ENCODE results near the gene DSCAML1.

Gene DSCAML1

DNA sequence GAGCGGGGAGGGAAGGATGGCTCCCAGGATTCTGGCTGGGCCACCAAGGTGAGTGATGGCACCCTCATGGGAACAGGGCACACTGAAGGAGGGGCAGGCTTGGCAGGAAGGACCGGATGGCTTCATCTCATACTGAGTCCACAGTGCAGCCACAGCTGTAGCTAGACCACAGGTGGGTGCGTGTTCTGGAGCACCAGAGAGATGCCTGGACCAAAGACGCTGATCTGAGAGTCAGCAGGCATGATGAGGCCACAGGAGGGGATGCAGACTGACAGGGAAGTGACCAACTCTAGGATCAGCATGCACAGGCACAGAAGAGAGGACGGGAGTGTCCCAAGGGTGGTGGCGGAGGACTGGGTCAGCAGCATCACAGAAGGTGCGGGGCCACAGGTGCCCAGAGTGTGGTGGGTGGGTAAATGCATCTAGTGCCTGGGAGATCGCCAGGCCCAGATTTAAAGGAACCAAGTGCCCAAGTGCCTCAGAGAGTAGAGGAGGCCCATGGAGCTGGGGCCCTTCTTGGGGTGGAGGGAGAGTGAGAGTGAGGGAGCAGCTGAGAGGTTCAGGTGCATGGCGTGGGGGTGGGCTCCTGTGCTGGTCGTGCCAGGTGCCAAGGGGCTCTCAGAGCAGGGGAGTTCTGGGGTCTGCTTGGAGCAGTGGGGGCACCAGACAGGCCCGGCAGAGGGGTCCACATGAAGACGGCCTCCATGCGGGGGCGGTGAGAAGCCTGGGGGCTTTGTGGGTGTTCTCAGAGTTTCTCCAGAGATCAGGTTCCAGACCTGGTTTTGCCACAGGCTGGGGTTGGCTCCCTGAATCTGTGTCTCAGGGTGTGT, 355.7 kb downstream of the DSCAML1 start:
- no peak for DNase-seq (ENCODE audit: low read depth)

DNA sequence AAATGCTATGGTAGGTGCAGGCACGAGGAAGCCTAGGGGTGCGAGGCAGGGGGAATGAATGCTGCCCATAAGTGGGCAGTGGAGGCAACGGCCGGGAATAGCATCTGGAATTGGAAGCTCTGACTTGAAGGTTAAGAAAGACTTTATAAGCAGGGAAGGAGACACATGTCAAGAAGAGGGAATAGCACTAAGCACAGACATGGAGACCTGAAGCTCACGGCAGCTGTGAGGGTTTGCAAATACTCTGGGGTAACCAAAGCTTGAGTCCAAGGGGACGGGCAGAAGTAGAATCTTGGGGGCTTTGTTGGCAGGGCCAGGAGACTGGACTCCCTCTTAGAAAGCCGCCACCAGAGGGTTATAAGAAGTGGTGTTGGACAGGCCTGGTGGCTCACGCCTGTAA, 356.8 kb downstream of the DSCAML1 start:
- DNase-seq (ENCODE audit: low read depth): no peak

DNA sequence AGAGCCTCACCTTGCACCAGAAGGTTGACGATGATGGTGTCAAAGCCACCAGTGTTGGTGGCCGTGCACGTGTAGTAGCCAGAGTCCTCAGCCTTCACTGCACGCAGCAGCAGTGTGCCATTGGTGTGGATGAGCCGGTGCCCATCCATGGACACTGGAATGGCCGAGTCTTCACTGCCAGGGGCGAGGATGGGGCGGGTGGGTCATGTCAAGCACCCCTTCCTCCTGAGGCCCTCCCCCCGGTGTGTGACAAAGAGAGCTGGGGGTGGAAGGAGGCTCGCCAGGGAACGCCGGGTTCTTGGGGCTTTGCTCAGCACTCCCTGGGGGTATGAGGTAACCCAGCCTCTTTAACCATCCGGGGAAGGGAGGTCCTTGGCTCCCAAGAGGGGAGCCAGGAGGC, 357.8 kb downstream of the DSCAML1 start:
- no peak for DNase-seq (ENCODE audit: low read depth)

DNA sequence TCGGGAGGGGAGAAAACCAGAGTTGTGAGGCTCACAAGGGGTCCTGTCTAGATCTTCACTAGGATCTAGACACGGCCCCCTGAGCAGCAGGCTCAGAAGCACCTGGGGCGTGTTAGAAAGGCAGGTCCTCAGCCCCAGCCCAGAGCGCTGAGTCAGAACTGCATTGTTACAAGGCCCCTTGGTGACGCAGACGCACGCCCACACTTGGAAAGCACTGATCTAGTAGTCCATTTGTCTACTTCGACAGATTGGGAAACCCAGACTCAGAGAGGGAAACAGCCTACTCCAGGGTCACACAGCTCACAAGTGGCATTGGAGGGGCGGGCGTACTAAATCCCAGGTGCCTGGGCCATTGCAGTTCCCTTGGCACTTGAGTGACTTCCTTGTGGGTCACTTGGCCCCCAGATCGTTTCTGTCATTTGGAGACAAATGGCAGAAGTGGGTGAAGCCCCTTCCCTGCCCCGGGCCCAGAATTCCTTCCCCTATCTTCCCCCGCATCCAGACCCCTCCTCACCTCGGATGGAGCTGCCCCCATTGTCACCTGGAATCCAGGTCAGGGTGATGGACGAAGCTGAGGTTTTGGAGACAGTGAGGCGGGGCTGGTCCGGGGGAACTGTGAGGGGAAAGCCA, 358.5 kb downstream of the DSCAML1 start:
- peak; percentile 16 for DNase-seq (ENCODE audit: low read depth)

DNA sequence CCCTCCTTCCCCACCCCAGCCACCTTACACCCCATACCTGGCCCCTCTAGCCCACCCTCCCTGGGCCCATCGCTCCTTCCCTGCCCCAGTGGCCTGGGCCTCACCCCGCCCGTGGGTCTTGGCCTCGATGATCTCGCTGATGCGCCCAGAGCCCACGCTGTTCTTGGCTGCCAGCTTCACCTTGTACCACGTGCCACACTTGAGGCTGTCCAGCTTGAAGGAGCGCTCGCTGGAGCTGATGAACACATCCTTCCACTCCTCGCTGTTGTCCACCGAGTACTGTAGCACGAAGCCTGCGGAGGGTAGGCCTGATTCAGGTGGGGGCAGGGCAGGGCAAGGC, 359.3 kb downstream of the DSCAML1 start:
- DNase-seq (ENCODE audit: low read depth): no peak

DNA sequence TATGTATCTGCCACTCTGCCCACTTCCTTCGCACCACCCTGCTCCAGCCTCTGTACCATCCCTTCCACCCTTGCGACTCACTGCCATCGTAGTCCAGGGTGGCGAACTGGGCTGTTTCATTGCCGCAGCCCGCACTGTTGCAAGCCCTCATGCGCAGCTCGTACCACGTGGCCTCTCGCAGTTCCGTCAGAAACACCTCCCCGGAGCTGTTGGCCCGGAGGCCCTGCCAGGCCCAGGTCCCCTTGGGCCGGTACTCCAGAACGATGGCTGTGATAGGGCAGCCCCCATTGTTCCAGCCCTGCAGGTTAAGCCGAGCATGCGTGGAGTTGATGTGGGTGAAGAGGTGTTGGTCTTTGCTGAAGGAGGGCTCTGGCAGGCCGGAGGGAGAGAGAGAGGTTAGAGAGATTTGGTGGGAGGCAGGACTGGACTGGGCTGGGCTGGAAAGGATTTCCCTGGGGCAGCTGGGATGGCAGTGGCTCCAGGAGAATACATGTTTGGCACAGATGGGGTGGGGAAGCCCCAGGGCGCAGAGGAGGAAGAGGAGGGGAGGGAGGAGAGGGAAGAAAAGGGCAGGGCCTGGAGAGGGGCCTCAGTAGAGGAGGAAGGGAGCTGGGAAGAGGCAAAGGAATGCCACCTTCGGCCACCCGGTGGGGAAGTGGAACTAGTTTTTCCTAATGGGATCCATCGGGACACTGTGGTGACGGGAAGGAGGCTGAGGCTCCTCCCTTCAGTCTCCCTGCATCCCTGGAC, 359.8 kb downstream of the DSCAML1 start:
- DNase-seq (ENCODE audit: low read depth): no peak

DNA sequence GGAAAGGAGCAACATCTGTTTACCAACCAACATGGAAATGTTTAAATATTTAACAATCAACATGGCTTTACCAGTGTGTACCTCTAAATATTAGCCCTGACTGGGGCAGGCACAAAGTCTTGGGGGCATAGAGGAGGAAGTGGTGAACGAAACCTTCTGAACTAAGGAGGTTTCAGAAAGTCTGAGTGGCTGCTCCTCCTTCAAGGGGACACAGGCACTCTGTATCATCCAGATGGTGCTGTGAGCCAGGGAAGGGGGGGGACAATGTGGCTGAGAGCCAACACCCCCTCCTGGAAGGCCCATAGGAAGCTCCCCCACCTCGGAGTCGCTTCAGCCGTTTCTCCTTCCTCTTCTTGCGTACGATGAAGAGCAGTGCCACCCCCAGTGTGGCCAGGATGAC, 361.7 kb downstream of the DSCAML1 start:
- DNase-seq (ENCODE audit: low read depth): no peak

DNA sequence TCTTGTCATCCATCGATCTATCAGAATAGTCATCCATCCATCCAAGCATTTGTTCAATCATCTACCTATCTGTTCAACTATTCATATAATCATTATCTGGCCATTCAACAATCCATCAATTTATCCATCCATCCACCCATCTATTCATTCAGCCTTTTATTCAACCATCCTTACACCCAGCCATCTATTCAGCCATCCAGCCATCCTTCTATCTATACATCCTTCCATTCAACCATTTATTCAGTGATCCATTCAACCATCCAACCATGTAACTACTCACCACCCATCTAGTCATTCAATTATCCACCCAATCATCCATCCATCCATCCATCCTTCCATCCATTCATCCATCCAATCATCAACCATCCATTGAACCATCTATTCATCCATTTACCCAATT, 362.5 kb downstream of the DSCAML1 start:
- DNase-seq (ENCODE audit: low read depth): no peak

DNA sequence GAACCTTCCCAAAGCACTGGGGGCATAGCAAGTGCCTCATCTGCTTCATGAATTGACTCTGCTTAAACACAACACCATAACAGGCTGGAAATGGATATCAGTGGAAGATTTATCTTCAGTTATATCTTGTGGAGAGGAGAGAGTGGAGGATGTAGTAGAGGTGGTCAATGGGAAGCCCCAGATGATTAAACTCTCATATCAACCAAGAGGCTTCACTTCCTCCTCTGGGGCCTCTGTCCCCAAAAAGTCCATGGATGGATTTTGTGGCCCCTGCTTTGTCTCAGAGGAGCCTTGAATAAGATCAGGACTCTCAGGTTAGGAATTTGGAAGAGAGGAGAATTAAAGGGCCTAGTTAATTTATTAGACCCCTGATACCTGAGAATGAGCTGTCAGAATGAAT, 363.3 kb downstream of the DSCAML1 start:
- DNase-seq (ENCODE audit: low read depth): no peak

DNA sequence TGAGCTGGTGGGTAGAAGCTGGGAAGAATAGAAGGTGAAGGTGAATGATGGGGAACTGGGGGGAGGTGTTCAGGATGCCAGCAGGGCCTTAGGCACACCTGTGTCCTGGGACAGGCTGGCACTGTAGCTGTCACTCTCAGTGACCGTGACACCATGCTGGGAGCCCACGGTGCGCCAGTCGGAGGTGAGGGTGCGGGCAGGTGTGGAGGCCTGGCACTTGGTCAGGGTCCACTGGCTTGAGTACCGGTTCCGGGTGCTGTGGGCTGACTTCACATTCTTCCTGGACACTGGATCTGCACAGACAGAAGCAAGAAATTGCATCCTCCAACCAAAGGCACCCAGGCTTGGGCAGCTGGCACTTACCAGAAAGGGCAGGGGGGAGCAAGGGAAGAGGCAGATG, 365.6 kb downstream of the DSCAML1 start:
- no peak for DNase-seq (ENCODE audit: low read depth)

DNA sequence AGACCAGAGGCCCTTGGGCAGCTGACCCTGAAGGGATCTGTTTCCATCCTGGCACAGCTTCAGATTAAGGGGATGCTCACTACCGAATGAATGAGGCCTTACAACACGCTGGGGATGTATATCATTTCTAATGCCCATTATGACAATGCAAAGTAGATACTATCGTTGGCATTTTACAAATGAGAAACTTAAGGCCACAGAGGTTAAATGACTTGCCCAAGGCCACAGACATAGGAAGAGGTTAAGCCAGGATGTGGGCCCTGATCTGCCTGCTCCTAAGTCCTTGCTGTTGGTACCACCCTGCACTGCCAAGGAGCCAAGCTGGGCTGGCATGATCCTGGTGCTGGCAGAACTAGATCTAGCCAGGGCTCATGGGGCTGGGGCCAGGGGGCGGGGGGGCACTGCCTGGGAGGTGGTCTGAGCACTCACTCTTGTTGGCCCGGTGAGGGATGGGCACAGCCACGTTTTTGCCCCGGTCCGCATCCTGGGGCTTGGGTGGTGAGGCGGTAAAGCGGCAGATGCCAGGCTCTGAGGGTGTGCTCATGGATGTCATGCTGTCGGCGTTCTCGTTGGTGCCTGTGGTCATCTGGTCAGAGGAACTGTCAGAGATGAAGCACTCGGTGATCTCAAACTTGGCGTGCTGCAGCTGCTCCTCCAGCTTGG, 366.6 kb downstream of the DSCAML1 start:
- DNase-seq (ENCODE audit: low read depth): no peak

DNA sequence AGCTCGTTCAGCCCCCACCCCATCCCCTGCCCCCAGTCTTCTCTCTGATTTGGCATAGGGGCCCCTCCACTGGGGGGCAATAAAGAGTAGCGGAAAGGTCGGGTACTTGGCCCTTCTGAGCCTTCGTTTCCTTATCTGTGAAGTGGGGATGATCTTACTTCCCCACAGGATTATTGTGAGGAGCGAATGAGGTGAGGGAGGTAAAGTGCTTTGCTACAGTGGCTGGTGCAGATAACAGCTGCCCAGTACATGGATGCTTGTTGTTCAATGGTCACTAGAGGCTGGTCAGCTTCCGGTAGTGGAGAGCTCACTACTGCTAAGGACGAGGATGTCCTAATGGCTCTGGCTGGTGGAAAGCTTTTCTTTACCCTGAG, 368.2 kb downstream of the DSCAML1 start:
- DNase-seq (ENCODE audit: low read depth): no peak

DNA sequence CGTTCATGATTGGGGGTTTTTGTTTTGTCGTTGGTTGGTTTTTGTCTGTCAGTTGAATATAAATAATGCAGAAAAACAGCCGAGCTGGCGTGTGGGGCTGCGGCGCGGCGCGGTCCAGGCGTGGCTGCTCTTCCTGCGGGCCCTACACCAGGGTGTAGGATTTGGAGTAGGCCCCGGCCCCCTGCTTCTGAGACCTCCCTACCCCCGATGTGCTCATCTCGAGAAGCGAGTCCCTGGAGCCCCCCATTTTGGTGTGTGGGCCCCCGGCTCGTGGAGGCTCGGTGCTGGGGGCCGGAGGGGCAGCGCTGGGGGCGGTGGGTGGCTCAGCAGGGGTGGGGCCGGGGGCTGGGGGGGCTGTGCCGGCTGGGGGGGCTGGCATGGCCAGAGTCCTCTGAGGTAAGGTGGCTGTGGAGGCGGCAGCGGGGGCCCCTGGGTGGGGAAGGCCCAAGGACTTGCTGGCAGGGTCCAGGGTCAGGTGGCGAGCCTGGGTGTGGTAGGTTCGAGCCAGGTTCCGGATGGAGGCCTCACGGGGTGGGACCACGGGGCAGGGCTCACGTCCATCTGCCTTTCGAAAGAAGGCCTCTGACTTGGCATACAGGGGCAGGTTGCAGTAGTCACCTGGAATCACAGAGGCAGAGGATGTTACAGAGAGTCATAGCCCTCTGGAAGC, 368.7 kb downstream of the DSCAML1 start:
- no peak for DNase-seq (ENCODE audit: low read depth)

DNA sequence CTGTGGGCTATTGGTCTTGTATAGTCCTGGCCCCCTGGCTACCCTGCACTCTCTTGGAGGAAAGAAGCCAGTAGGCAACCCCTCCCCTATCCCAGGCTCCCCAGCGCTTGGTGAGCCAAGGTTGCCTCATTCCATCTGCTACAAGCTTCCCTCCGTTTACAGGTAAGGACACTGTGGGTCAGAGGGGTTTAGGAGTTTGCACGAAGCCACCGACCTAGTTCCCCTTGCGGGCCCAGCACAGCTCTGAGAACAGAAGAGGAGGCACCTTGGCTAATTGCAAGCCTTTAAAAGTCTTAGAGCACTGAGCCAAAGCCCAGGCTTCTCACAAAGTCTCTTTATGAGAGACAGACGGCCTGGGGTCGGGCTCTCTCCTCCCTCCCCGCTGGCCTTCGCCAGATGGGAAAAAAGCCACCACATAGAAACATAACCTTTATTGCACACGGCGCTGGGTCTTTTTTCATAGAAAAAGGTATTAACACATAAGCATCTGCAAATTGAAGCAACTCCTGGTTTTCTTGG, 369.6 kb downstream of the DSCAML1 start:
- DNase-seq (ENCODE audit: low read depth): no peak

DNA sequence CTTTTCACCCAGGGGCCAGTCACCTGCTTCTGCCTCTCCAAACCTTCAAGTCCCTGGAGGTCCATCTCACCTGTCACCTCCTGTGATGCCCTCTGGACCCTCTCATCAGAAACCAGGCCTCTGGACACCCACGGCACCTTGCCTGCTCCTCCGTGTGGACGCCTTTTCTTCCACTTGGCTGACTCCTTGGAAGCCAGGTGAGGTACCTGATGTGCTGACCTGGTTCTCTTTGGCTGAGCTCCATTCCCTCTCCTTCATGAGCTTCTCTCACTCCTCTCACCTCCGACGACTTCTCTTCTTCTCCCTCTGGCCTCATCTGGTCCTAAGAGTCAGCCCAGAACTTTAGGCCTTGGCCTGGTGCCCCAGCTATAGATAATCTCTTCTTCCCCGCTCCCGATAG, 370.1 kb downstream of the DSCAML1 start:
- no peak for DNase-seq (ENCODE audit: low read depth)

DNA sequence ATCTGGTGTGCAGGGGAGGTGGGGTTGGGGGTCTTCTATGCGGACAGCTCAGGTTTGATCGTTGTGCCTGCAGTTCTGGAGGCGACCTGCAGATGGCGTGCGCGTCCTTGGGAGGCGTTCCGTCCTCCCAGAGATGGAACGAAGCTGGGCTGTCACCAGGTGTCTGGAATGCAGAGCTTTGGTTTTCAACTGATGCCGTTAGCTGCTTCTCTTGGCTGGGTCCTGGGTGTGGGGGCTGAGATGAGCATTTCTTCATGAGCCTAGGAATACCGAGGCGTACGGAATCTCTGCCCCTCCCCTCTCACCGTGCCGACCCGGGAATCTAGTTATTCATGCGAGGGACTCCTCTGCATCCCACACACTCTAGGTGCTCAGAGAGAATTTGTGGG, 370.7 kb downstream of the DSCAML1 start:
- peak; percentile 61 for DNase-seq (ENCODE audit: low read depth)

DNA sequence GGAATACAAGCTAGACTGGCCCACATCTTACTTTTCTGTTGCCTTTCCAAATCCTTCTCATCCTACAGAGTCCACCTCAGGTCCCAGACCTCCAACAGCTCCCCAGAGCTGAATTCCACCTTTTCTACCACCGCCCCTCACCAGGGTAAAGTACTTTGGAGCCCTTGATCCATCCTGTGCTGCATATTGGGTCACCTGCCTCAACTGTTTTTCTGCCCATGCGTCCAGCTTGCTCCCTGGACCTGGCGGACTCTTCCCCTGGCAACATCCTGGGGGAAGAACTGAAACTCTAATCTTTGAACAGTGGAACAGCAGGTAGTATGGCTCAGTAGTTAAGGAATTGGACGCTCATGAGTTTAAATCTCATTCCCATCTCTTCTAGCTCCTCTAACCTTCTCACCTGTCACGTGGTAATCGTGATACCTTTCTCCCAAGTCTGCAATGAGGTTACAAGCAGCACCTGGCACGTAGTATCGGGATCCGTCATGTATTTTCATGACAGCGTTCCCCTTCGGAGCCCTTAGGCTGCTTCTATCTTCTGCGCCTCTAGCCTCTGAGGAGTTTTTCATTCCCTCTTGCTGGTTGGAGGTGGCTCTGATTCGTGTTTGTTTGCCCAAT, 371.2 kb downstream of the DSCAML1 start:
- no peak for DNase-seq (ENCODE audit: low read depth)

DNA sequence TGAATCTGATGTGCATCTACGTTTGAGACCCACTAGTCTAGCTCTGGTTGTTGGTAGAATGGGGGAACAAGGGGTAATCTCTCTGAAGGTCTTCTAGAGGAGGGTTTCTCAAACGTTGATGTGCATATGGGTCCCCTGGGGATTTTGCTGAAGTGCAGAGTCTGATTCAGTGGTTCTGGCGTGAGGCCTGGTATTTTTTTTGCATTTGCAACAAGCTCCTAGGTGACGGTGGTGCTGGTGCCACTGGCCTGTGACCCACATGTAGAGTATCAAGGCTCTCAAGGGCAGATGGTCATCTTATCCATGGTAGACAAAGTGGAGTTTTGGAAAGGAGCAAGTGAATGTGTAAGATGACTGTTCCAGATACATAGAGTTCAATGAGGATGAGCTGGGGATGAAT, 372.2 kb downstream of the DSCAML1 start:
- DNase-seq (ENCODE audit: low read depth): no peak

DNA sequence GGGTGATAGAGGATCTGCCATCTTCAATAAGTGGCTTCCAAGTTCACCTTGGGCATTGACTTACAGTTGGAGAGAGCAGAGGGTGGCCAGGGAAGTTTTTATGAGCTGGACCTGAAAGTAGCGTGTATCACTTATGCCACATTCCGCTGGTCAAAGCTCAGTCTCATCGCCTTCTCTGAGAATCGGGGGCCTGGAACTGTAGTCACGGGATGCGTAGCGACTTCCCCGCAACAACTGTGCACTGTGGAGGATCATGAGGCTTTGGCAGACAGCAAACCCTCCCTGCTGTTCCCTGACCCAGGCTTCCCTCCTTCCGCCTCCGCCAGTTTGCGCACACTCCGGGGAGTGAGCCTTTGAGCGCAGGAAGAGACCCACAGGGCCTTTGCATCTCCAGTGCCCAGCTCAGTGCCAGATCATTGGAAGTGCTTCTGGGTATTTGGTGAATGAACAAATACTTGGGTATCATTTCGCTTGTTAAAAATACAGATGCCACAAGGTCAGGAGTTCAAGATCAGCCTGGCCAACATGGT, 373.9 kb downstream of the DSCAML1 start:
- DNase-seq (ENCODE audit: low read depth): no peak

DNA sequence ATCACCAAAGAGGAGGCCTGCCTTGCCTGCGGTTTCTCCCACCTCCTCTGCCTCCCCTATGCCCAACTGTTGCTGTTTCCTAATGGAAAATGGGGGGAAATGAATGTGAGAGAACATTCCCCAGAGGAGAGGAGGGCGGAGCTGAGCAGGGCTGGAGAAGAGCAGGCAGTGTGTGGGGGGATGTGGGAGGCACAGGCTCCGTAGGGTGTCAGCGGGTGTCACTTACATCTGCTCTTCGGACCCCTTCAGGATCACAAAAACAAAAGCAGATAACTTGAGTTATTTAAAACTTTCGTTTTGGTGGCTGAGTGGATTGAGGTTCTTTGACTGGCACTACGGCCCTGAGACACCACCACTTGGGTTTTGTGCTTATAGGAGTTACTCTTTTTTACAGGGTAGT, 375.5 kb downstream of the DSCAML1 start:
- DNase-seq (ENCODE audit: low read depth): no peak

DNA sequence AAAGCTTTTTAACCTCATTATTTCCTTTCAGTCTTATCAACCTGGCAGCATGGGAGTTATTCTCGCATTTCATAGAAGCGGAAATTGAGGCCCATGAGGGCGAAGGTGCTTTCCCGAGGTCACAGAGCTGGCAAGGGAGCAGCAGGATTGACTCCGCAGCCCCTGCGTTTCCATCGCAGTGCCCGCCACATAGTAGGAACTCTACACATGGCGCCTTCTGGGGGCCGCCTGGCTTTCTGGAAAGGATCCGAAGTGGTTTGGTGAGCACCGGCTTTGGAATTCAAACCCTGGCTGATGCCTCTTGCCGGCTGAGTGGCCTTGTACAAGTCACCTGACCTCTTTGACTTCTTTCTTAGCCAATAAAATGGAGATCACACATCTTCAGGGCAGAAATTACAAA, 376.0 kb downstream of the DSCAML1 start:
- peak; percentile 10 for DNase-seq (ENCODE audit: low read depth)
